IPS-NIHi7 (cell line): ENCODE measurements around the gene ALK.

Experiments
- DNase-seq: peaks from one replicate; pipeline ENCODE4 v3.0.0; 2012; ENCODE audit warnings: mixed read lengths; ENCODE audit errors: extremely low spot score

ALK gene

DNA sequence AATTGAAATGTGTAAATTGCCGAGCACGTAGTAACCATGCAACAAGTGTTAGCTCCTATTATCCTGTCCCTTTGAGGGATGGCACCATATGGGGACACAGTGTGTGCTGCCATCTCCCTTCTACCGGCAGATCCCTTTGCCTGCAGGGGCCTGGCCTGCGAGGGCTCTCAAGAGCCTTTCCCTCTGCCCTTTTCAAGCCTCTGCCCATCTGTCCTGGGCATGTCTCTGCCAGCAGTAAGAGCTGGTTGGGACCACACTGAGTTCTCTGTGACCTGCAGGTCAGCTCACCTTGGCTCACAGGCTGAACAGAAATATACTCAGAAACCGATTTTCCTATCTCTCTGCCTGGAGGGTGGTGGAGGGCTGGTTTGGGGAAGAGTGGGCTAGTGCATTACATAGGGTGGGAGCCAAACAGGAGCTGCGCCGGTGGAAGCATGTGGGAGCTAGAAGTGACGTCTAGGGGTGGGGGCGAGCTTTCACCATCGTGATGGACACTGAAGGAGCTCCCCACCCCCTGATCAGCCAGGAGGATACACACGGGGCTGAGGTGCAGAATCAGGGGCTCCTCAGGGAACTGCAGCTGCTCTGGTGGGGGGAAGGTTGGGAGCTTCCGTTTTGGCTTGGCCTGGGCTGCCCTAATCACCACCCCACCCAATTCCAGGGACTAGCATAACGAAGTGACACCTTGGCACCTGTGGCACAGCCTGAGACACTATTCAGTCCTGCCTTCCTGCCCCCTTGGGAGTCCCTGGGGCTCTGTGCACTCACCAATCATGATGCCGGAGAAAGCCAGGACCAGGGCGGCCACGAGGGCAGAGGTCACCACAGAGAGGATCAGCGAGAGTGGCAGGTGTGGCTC lies 696.5 kb downstream of the ALK start:
- no peak for DNase-seq

- no peak for DNase-seq
Measured at GRCh38 chr2:29223851-29224692, 697.3 kb downstream of the ALK start.

GRCh38 chr2:29223257-29223656 lies 698.1 kb downstream of the ALK start:
- no peak for DNase-seq

GRCh38 chr2:29222381-29223179 lies 698.8 kb downstream of the ALK start:
- no peak for DNase-seq

DNA sequence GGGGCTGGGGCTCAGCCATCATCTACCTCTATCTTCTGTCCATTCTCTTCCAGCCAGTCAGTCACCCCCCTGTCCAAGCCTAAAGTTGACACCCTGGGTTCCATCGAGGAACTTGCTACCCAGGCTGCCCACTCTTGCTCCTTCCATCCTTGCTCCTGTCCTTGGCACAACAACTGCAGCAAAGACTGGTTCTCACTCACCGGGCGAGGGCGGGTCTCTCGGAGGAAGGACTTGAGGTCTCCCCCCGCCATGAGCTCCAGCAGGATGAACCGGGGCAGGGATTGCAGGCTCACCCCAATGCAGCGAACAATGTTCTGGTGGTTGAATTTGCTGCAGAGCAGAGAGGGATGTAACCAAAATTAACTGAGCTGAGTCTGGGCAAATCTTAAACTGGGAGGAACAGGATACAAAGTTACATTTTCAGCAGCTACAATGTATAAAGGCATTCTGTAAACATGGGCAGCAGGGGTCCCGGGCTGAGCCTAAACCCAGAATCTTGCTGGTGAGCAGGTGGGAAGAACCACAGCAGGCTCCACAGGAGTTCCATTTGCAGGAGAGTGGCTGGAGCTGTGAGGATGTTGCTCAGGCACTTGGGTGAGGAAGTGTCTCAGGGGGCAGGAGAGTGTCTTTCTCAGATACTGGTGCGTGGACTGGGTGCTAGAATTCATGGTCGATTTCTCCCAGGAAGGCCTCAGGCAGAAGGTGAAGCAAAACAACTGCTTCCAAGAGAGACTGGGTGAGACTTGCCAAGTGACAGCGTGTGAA lies 700.7 kb downstream of the ALK start:
- DNase-seq = no peak

DNA sequence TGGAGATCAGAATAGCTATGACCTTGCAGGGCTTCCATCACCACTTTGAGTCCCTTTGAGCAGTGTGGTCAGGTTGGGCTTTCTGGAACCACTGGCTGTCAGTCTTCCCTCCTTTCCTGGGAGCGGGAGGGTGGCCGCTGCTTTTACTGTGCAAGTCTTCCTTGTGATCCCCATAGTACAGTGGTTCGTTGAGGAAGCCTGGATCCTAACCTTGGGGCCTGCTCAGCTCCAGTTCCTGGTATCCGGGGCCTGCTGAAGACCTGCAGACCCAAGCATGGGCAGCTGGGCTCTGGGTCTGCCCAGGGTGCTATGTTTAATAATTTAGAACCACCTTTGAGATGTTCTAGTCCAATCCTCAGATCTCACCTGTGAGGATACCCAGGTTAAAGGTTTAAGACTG lies 702.0 kb downstream of the ALK start:
- DNase-seq = no peak

GRCh38 chr2:29218550-29219125 lies 702.7 kb downstream of the ALK start:
- DNase-seq = no peak

- no peak for DNase-seq
Measured at GRCh38 chr2:29218071-29218470, 703.3 kb downstream of the ALK start.

DNA sequence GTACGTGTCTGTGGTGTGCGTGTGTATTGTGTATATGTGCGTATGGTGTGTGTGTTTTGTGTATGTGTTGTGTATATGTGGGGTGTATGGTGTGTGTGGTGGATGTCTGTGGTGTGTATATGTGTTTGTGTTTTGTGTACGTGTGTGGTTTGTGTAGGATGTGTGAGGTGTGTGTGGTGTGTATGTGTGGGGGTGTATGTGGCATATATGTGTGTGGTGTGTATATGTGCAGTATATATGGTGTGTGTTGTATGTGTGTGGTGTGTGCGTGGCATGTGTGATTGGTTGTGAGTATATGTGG lies 704.8 kb downstream of the ALK start:
- no peak for DNase-seq

- DNase-seq = no peak
Measured at GRCh38 chr2:29215739-29216608, 705.4 kb downstream of the ALK start.

DNA sequence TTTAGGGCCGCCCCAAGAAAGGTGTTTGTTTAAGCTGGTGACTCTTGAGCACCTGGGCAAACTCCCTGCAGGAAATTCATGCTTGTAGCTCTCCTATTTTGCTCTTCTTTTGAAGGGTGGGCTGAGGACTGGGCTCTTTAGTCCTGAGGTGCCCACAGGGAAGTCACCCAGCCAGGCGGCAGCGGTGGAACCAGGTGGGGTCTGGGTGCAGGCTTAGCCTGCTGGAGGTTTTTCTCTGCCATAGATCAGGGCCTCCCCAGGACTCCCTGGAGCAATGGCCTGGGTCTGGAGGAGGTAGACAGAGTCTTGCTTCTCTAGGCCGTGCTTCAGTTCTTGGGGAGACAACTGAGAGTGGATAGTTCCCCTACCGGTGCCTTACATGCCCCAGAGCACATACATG lies 706.3 kb downstream of the ALK start:
- no peak for DNase-seq

DNA sequence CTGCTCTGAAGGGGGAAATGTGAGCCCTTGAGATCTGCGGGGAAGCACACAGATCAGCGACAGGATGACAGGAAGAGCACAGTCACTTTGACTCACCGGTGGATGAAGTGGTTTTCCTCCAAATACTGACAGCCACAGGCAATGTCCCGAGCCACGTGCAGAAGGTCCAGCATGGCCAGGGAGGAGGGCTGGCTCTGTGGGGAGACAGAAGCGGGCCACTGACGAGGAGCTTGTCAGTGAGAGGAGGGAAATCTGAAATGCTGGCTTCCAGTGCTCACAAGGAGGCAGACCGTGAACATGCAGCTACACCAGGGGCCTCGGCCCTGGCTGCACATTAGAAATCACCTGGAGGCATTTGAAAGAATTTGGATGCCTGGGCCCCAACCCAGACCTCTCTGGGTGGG lies 707.5 kb downstream of the ALK start:
- no peak for DNase-seq

DNA sequence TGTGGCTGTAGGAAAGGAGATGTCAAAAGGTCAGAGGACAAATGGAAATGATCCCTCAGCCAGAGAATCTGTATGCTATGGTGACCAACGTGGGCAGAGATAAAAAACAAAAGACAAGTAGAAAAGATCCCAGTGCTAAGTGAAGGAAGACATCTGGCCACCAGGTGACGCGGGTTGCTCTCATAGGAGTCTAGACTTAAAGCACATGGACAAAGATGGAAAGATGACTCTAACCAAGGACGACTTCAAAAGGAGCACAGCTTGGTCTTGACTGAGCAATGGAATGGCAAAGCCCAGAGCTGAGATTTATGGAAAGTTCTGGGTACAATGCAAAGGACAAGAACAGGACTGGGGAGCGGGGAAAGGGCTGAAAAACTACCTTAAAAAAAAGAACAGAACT lies 709.4 kb downstream of the ALK start:
- DNase-seq = no peak

GRCh38 chr2:29209551-29209950 lies 711.8 kb downstream of the ALK start:
- no peak for DNase-seq

- no peak for DNase-seq
Measured at GRCh38 chr2:29207352-29208148, 713.8 kb downstream of the ALK start.

DNA sequence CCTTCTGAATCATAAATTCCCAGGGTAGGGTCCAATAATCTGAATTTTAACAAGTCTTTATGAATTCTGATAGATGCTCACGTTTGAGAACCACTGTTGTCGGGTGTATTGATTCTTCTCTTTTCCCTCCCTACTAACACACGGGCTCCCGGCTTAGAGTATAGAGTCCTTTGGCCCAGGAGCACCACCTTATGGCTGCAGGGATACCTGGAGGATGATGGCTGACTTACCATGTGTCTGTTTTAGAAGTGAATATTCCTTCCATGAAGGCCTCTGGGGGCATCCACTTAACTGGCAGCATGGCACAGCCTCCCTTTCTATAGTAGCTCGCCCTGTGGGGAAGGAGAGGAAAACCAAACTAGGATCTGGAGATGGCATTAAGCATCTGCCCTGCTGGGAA lies 714.4 kb downstream of the ALK start:
- no peak for DNase-seq

DNA sequence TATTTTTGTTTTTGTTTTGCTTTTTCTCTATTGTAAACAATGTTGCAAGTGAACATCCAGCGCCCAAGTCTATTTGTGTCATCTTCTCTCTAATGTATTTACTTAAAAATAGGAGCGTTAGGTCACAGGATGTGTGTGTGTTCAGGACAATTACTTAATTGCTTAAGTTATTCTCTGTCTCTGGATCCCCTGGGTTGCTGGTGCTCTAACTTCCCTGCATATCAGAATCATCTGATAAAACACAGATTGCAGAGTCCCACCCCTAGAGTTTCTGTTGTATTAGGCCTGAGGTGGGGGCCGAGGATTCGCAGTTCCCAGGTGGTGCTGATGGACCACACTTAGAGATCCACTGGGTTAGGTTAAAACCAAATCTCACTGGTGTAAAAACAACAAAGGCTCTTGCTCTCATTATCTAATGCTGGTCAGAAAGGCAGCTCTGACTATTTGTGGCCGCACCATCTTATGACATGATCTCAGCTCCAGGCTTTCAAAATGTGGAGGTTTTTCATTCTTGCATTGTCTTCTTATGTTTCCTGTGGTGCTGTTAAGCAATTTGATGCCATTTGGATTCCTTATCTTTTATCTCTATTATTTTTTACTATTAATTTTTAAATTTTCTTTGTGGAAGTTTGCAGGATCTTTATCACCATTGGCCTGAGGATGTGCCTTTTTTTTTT lies 718.4 kb downstream of the ALK start:
- no peak for DNase-seq

GRCh38 chr2:29201979-29202378 lies 719.4 kb downstream of the ALK start:
- peak; percentile 64 for DNase-seq
